Thyroid gland (tissue), 4 donors: Measurements from ENCODE around the gene COMMD8. TPM values are rescaled to one million over a fixed set of nuclear protein-coding genes. Genes with fewer than 3 reads are reported as not detected.
"Not testable (repeated sequence)": the region's sequence is repeated elsewhere in the genome, so short reads cannot be mapped to it uniquely, and the experiment has no call there.

Experiments
- DNase-seq, 2 donors: peaks; one replicate each; pipeline ENCODE4 v3.0.0-alpha.2; 2019
- H3K27ac ChIP-seq, 3 donors: fragments of 200-600 bp; sonication (generic); 1 replicate in 2 of 3; 2 replicates in 1 of 3; pipeline ENCODE4 v1.5.1; 2016 to 2019; ENCODE audit warnings: mild to moderate bottlenecking in 1 of 3, moderate library complexity in 1 of 3
- H3K27me3 ChIP-seq: fragments of 200-600 bp; sonication (generic); one replicate; pipeline ENCODE4 v1.5.1; 2019
- H3K36me3 ChIP-seq, 2 donors: fragments of 200-600 bp; sonication (generic); one replicate each; pipeline ENCODE4 v1.5.1; 2016 to 2019
- H3K4me1 ChIP-seq, 2 donors: fragments of 200-600 bp; sonication (generic); one replicate each; pipeline ENCODE4 v1.5.1; 2017 to 2019
- H3K4me3 ChIP-seq, 3 donors: fragments of 200-600 bp; sonication (generic); replicated peaks in 1 of 3; 1 replicate in 2 of 3; 2 replicates in 1 of 3; pipeline ENCODE4 v1.5.1; 2016; ENCODE audit warnings: mild to moderate bottlenecking in 1 of 3
- H3K9me3 ChIP-seq: fragments of 200-600 bp; sonication (generic); one replicate; pipeline ENCODE4 v1.5.1; 2017
- POLR2A ChIP-seq, 2 donors: fragments of 450-650 bp; IDR thresholded peaks; one replicate each; pipeline ENCODE4 v1.6.1; 2017; ENCODE audit warnings: antibody characterized with exemption in 2 of 2, mild to moderate bottlenecking in 2 of 2, moderate library complexity in 1 of 2
- WGBS, 2 donors: methylation state at CpG; one replicate each; pipeline ENCODE4 v1.1.5; 2017; 5-methylcytosine and 5-hydroxymethylcytosine counted together
- intact Hi-C: fragments of 100-400 bp; cut with DNase I; formaldehyde crosslinking; loops from one replicate; pipeline ENCODE4 v1.15.1; 2023
- total RNA-seq, 4 donors: library from RNA; depleted of rRNA; stranded (reverse); fragments of >200 nt; gene quantifications; one replicate each; pipeline ENCODE4 v1.2.3, GENCODE V29; 2016
- TF ChIP-seq, protein P1 (sequence below), 6 experiments: fragments of 200-600 bp in 3 of 6; fragments of 450-650 bp in 3 of 6; sonication (generic) in 3 of 6; IDR thresholded peaks; one replicate each; pipeline ENCODE4 v1.5.1; 2016 to 2019; ENCODE audit warnings: antibody characterized with exemption in 6 of 6, mild to moderate bottlenecking in 2 of 6, inconsistent platforms in 1 of 6, moderate library complexity in 1 of 6

The COMMD8 gene
- total RNA-seq, 4 donors from 2014 or later, result 19.8 to 34.2 (median 28.5) TPM

DNA sequence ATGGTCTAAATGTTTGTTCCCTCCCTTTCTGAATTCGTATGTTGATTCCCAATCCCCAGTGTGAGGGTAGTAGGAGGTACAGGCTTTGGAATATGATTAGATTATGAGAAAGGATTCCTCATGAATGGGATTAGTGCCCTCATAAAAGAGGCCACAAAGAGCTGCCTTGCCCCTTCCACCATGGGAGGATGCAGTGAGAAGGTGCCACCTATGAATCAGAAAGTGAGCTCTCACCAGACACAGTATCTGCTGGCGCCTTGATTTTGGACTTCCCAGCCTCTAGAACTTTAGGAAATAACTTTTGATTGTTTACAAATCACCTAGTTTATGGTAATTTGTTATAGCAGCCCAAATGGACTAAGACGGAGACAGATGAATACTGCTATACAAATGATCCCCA is 25.2 kb upstream of the COMMD8 start:
- intact Hi-C loops, result no loop called here
- Histone ChIP-seq H3K4me3 (no peak overlapping the region), H3K36me3 (no peaks in the 10 kb centered on the region), H3K27me3 (no peaks in the 10 kb centered on the region), H3K9me3 (no peaks in the 10 kb centered on the region), H3K4me1 (peaks cover 12 to 36% of the 10 kb centered on the region in 2 donors), H3K27ac (no peak overlapping the region)
- TF ChIP-seq, protein P1, sequence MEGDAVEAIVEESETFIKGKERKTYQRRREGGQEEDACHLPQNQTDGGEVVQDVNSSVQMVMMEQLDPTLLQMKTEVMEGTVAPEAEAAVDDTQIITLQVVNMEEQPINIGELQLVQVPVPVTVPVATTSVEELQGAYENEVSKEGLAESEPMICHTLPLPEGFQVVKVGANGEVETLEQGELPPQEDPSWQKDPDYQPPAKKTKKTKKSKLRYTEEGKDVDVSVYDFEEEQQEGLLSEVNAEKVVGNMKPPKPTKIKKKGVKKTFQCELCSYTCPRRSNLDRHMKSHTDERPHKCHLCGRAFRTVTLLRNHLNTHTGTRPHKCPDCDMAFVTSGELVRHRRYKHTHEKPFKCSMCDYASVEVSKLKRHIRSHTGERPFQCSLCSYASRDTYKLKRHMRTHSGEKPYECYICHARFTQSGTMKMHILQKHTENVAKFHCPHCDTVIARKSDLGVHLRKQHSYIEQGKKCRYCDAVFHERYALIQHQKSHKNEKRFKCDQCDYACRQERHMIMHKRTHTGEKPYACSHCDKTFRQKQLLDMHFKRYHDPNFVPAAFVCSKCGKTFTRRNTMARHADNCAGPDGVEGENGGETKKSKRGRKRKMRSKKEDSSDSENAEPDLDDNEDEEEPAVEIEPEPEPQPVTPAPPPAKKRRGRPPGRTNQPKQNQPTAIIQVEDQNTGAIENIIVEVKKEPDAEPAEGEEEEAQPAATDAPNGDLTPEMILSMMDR (IDR thresholded peaks at IDR 0.05), result no peak
- 44 to 66% methylated on average over 3 of the region's 3 CpGs for WGBS, 2 donors
- DNase-seq, result no peak

DNA sequence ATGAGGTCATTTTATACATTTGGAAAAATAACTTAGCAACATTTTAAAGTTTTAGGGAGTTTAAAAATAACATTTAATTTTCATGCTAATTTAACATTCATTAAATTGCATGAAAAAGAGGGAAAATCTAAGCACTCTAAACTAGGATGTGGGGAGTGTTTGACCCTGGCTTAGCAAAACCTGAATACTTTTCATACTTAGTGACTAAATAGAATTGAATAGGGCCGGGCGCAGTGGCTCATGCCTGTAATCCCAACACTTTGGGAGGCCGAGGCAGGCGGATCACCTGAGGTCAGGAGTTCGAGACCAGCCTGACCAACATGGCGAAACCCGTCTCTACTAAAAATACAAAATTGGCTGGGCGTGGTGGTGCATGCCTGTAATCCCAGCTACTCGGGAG is 23.2 kb upstream of the COMMD8 start:
- H3K36me3 ChIP-seq, DNase-seq, H3K27me3 ChIP-seq, intact Hi-C loops, H3K9me3 ChIP-seq, H3K27ac ChIP-seq: not testable (repeated sequence)
- H3K4me1 ChIP-seq, result peaks cover 9 to 27% of the 10 kb centered on the region in 2 donors
- H3K4me3 ChIP-seq, result peak overlapping the region in 1 of 3 donors; percentile 41
- 96 to 97% methylated on average over 9 of the region's 9 CpGs for WGBS, 2 donors

DNA sequence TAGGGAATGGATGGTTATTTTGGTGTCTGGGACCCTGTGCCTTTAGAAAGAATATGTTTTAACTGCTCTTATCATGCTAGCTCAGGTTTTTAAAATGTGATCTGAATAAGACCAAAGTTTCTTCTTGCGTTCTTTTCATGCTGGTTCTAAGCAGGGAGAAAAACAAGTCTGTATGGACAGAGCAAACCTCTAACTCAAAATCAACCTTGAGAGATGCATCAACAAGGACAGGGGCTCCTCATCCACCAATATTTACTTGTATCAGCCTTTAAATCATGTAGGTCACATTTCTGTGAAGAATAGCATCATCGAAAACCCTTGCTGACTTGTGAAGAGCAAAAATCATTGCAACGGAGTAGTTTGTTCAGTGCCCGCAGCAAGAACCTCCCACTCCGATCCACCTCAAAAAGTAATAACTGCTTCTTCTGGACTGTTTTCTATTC is 22.8 kb upstream of the COMMD8 start:
- Histone ChIP-seq H3K4me3 (peak overlapping the region; percentile 3 to 50 (median 41)), H3K36me3 (no peaks in the 10 kb centered on the region), H3K4me1 (peaks cover 9 to 27% of the 10 kb centered on the region in 2 donors), H3K27me3 (no peaks in the 10 kb centered on the region), H3K9me3 (no peaks in the 10 kb centered on the region), H3K27ac (peak overlapping the region in 2 of 3 donors; percentile 89 to 92)
- peak in 1 of 2 donors; percentile 14 for TF ChIP-seq POLR2A (IDR thresholded peaks at IDR 0.05)
- TF ChIP-seq, protein P1 (IDR thresholded peaks at IDR 0.05), result no peak
- intact Hi-C loops, result no loop called here
- 17 to 19% methylated on average over 5 of the region's 5 CpGs for WGBS, 2 donors
- DNase-seq, result no peak

DNA sequence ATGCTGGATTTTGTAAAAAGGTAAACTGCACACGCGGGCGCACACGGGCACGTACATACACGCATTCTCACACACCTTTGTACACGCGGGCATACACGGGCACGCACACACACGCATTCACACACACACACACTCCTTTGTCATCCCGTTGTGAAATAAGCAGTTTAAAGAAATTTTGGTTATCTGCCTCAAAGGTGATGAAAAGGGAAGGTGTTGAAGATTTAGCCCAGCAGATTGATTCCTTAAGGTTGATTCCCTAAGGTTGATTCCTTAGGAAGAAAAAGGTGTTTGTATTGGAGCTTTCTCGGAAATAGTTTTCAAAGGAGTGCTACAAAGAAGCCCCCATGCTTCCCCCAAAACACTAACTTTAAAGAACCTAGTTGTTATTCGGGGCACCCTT is 22.3 kb upstream of the COMMD8 start:
- H3K36me3 ChIP-seq, result no peaks in the 10 kb centered on the region
- H3K27me3 ChIP-seq, result no peaks in the 10 kb centered on the region
- WGBS, 2 donors, result 0% methylated on average over 14 of the region's 14 CpGs
- H3K27ac ChIP-seq, result peak overlapping the region; percentile 89 to 92 (median 89)
- H3K9me3 ChIP-seq, result no peaks in the 10 kb centered on the region
- peak overlapping the region; percentile 3 to 50 (median 41) for H3K4me3 ChIP-seq
- H3K4me1 ChIP-seq, result peaks cover 9 to 24% of the 10 kb centered on the region in 2 donors
- intact Hi-C loops, result no loop called here
- no peak for DNase-seq
- TF ChIP-seq POLR2A (IDR thresholded peaks at IDR 0.05), result no peak
- TF ChIP-seq, protein P1 (IDR thresholded peaks at IDR 0.05), result no peak

DNA sequence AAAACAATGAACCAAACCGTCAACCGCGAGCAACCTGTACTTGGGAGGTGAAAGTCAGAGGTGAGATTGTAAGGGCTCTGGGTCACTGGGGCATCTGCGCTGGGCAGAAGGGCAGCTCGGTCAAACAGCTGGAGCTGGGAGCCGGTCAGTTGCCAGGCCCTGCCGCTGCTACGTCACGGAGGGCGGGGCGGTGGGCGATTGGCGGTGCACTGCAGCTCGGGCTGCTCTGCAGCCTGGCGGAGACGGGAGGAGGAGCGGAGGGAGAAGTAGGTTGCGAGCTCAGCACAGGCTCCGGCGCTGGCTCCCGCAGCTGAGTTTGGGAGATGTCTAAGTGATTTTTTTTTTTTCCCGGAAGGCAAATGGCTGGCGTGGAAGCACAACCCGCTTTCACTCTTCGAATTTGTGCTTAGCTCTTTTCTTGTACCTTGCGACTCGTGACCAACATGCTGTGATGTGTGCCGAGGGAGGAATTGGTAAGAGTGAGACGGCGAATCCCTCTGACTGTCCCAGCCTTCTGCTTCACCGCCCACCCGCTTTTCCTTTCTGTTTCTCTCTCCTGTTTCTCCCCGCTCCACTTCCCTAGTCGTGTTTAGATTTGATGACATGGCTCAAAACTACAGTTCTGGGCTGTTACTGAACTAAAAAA is 21.7 kb upstream of the COMMD8 start, which contains the start of gene ATP10D:
TSS of gene ATP10D (plus strand) at position 229 of the 646 bp plus-strand sequence. CDS start 27,266 bp downstream, outside the sequence.
- Histone ChIP-seq H3K27me3 (no peaks in the 10 kb centered on the region), H3K4me1 (peaks cover 6 to 18% of the 10 kb centered on the region in 2 donors), H3K36me3 (no peaks in the 10 kb centered on the region), H3K27ac (peak within 1 kb of the TSS; percentile 89 to 92 (median 89)), H3K4me3 (peak within 1 kb of the TSS; percentile 3 to 50 (median 41)), H3K9me3 (no peaks in the 10 kb centered on the region)
- 1 to 2% methylated on average over 31 to 34 of the region's 34 CpGs for WGBS, 2 donors
- intact Hi-C loops, result no loop called here
- peak; percentile 56 to 97 for TF ChIP-seq POLR2A (IDR thresholded peaks at IDR 0.05)
- TF ChIP-seq, protein P1 (IDR thresholded peaks at IDR 0.05), result peak in 4 of 6 experiments; percentile 14 to 31 (median 24)
- DNase-seq, result peak; percentile 97
